H1 (cell line): ENCODE results near the gene NOL4L.

Experiments used
- BRCA1 ChIP-seq: IDR thresholded peaks from 2 replicates; pipeline ENCODE4 v1.6.1; 2012; ENCODE audit warnings: low read depth, low read length, improper control_type of control experiment
- EP300 ChIP-seq, 2 experiments: IDR thresholded peaks; 1 replicate in 1 of 2; 2 replicates in 1 of 2; pipeline ENCODE4 v1.6.1; 2011 to 2012; ENCODE audit warnings: low read depth in 2 of 2, low read length in 2 of 2, mild to moderate bottlenecking in 2 of 2, borderline replicate concordance in 1 of 2, inconsistent platforms in 1 of 2, moderate library complexity in 1 of 2
- MAFK ChIP-seq: IDR thresholded peaks from 2 replicates; pipeline ENCODE4 v1.6.1; 2012; ENCODE audit warnings: low read depth, mild to moderate bottlenecking, improper control_type of control experiment, low read length
- POLR2AphosphoS5 ChIP-seq: IDR thresholded peaks from 2 replicates; pipeline ENCODE4 v1.6.1; 2011; ENCODE audit warnings: low read depth, low read length
- TF ChIP-seq, protein P1 (sequence below), 3 experiments: IDR thresholded peaks; 1 replicate in 2 of 3; 2 replicates in 1 of 3; pipeline versions ENCODE4 v1.5.1 to v1.6.1; 2011; ENCODE audit warnings: low read length in 3 of 3, mild to moderate bottlenecking in 3 of 3, inconsistent platforms in 2 of 3, low read depth in 1 of 3, moderate library complexity in 1 of 3; ENCODE audit not compliant: insufficient read depth in 1 of 3; ENCODE audit errors: control extremely low read depth in 1 of 3

GRCh38 chr20:32434434-32434833 is 150.7 kb downstream of the NOL4L start:
- no peak for TF ChIP-seq MAFK
- TF ChIP-seq, protein P1, sequence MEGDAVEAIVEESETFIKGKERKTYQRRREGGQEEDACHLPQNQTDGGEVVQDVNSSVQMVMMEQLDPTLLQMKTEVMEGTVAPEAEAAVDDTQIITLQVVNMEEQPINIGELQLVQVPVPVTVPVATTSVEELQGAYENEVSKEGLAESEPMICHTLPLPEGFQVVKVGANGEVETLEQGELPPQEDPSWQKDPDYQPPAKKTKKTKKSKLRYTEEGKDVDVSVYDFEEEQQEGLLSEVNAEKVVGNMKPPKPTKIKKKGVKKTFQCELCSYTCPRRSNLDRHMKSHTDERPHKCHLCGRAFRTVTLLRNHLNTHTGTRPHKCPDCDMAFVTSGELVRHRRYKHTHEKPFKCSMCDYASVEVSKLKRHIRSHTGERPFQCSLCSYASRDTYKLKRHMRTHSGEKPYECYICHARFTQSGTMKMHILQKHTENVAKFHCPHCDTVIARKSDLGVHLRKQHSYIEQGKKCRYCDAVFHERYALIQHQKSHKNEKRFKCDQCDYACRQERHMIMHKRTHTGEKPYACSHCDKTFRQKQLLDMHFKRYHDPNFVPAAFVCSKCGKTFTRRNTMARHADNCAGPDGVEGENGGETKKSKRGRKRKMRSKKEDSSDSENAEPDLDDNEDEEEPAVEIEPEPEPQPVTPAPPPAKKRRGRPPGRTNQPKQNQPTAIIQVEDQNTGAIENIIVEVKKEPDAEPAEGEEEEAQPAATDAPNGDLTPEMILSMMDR (IDR thresholded peaks at IDR 0.05; ENCODE audit: control extremely low read depth in 1 of 3, insufficient read depth in 1 of 3, low read depth in 1 of 3, low read length in 3 of 3), result no peak
- TF ChIP-seq POLR2AphosphoS5, result no peak
- no peak for TF ChIP-seq BRCA1
- TF ChIP-seq EP300 (IDR thresholded peaks at IDR 0.05; ENCODE audit: borderline replicate concordance in 1 of 2, low read depth in 2 of 2, low read length in 2 of 2), result no peak
